HepG2 (cell line): ENCODE results near the gene KIAA0930. TPM values are rescaled to one million over a fixed set of nuclear protein-coding genes. Genes with fewer than 3 reads are reported as not detected.

Experiments used
- BORCS8-MEF2B ChIP-seq: sonication (generic); formaldehyde crosslinking; IDR thresholded peaks from 2 replicates; pipeline ENCODE4 v1.8.0; 2022; ENCODE audit warnings: mild to moderate bottlenecking, missing genetic modification reagents
- GTF2F1 ChIP-seq: fragments of 150-350 bp; IDR thresholded peaks from 2 replicates; pipeline ENCODE4 v1.6.1; 2014; ENCODE audit warnings: low read length
- KDM3A ChIP-seq: IDR thresholded peaks from 2 replicates; pipeline ENCODE4 v1.6.1; 2018; ENCODE audit warnings: low read depth, missing compliant biosample characterization
- MAX ChIP-seq: IDR thresholded peaks from 2 replicates; pipeline ENCODE4 v1.6.1; 2012; ENCODE audit warnings: inconsistent platforms
- NCOA2 ChIP-seq: sonication (generic); formaldehyde crosslinking; IDR thresholded peaks from 2 replicates; pipeline ENCODE4 v1.8.0; 2022; ENCODE audit warnings: inconsistent platforms
- NR2F1 ChIP-seq, 2 experiments: fragments of 450-650 bp in 1 of 2; formaldehyde crosslinking in 1 of 2; IDR thresholded peaks; 2 replicates each; pipeline versions ENCODE4 v1.5.0 to v1.6.1; 2016 to 2020; ENCODE audit warnings: mild to moderate bottlenecking in 1 of 2, missing compliant biosample characterization in 1 of 2, missing genetic modification reagents in 1 of 2, moderate library complexity in 1 of 2
- THAP9 ChIP-seq: sonication (generic); formaldehyde crosslinking; IDR thresholded peaks from 2 replicates; pipeline ENCODE4; 2020; ENCODE audit warnings: missing genetic modification reagents, mild to moderate bottlenecking, borderline replicate concordance
- ZKSCAN5 ChIP-seq: sonication (generic); formaldehyde crosslinking; IDR thresholded peaks from 2 replicates; pipeline ENCODE4 v1.5.1; 2020; ENCODE audit warnings: mild to moderate bottlenecking, missing genetic modification reagents
- ZNF160 ChIP-seq: sonication (generic); formaldehyde crosslinking; IDR thresholded peaks from 2 replicates; pipeline ENCODE4 v1.8.0; 2022; ENCODE audit warnings: mild to moderate bottlenecking, inconsistent platforms, missing genetic modification reagents
- ZNF280B ChIP-seq: sonication (generic); formaldehyde crosslinking; IDR thresholded peaks from 2 replicates; pipeline ENCODE4 v1.5.0; 2020; ENCODE audit warnings: missing genetic modification reagents, mild to moderate bottlenecking, borderline replicate concordance
- ZNF431 ChIP-seq: sonication (generic); formaldehyde crosslinking; IDR thresholded peaks from 2 replicates; pipeline ENCODE4 v1.9.0; 2022; ENCODE audit warnings: missing genetic modification reagents, low read depth, mild to moderate bottlenecking, borderline replicate concordance
- ZNF609 ChIP-seq: sonication (generic); formaldehyde crosslinking; IDR thresholded peaks from 2 replicates; pipeline ENCODE4 v1.4.0; 2020; ENCODE audit warnings: mild to moderate bottlenecking, missing genetic modification reagents, borderline replicate concordance
- ZNF687 ChIP-seq: sonication (generic); formaldehyde crosslinking; IDR thresholded peaks from 2 replicates; pipeline ENCODE4 v1.5.1; 2020; ENCODE audit warnings: mild to moderate bottlenecking, missing genetic modification reagents, moderate library complexity
- polyA plus RNA-seq, 8 experiments: library from polyadenylated mRNA; depleted of rRNA in 3 of 8; stranded (reverse) in 7 of 8; unstranded in 1 of 8; fragments of >200 nt; fragmentation: Illumina TruSeq in 4 of 8; extraction: Trizol in 4 of 8; gene quantifications; 2 replicates each; pipeline versions ENCODE4 v1.2.1 to v1.2.3, GENCODE V29; 2011 to 2016; ENCODE audit warnings: low read depth in 4 of 8, missing spikeins in 1 of 8, mixed read lengths in 1 of 8; ENCODE audit not compliant: insufficient read depth in 1 of 8
- total RNA-seq, 5 experiments: library from RNA; depleted of rRNA; stranded (reverse); fragments of >200 nt; fragmentation: Illumina TruSeq; extraction: Trizol; gene quantifications; 2 replicates each; pipeline ENCODE4 v1.2.3, GENCODE V29; 2016; ENCODE audit warnings: low read depth in 1 of 5

The KIAA0930 gene
- total and polyA plus RNA-seq, 2 of the 13 experiments (the other 11 are each of a cell fraction or from before 2014, with no cell fraction given): 27.0 to 38.2 TPM

GRCh38 chr22:45286854-45287551 is 46.3 kb upstream of the KIAA0930 start (continued):
- TF ChIP-seq ZNF609 (peak; percentile 18; the same call in 1 of the 2 replicates), THAP9 (CRISPR knock-in tag) (peak; percentile 50; the same call in 1 of the 2 replicates), ZNF431 (CRISPR knock-in tag) (no peak; the same call in 1 of the 2 replicates), ZKSCAN5 (no peak), ZNF160 (CRISPR knock-in tag) (no peak), GTF2F1 (no peak), MAX (peak; percentile 43; the same call in 1 of the 2 replicates), ZNF280B (CRISPR knock-in tag) (0 out of 2 replicates have a peak, but pooled peaks have one; percentile 15), BORCS8-MEF2B (CRISPR knock-in tag) (peak; percentile 38; the same call in 1 of the 2 replicates), NR2F1 (CRISPR knock-in tag; IDR thresholded peaks at IDR 0.05) (peak in 1 of 2 experiments; percentile 40; a peak in 1 of 4 replicates), NCOA2 (peak; percentile 32; the same call in 1 of the 2 replicates), KDM3A (CRISPR knock-in tag) (0 out of 2 replicates have a peak, but pooled peaks have one; percentile 34), ZNF687 (peak; percentile 90)
